CD8-positive, alpha-beta memory T cell (primary cell): ENCODE data around the gene NRIP2. TPM values are rescaled to one million over a fixed set of nuclear protein-coding genes. Genes with fewer than 3 reads are reported as not detected.
"Not testable (repeated sequence)": the region's sequence is repeated elsewhere in the genome, so short reads cannot be mapped to it uniquely, and the experiment has no call there.

Experiments
- CTCF ChIA-PET: fragments of 350-600 bp; sonication (Branson Sonifier 250); formaldehyde crosslinking; loops from one replicate; lab custom pipeline; 2021; ENCODE audit warnings: antibody characterized with exemption; lab: Charles Lee
- POLR2A ChIA-PET: fragments of 350-600 bp; sonication (Branson Sonifier 250); formaldehyde crosslinking; loops from one replicate; lab custom pipeline; 2021; ENCODE audit warnings: antibody characterized with exemption; lab: Charles Lee
- DNase-seq, 5 donors: peaks; one replicate each; pipeline versions ENCODE4 v3.0.0 to v3.0.0-alpha.2; 2020 to 2022; ENCODE audit warnings: mixed read lengths in 1 of 5
- H3K27ac ChIP-seq: one replicate; pipeline ENCODE4 v1.7.0; 2013; ENCODE audit warnings: low read depth, mild to moderate bottlenecking, low read length, moderate library complexity
- H3K27me3 ChIP-seq: 2 replicates; pipeline ENCODE4 v1.7.0; 2013; ENCODE audit warnings: low read length, mild to moderate bottlenecking; ENCODE audit not compliant: insufficient read depth, poor library complexity, severe bottlenecking
- H3K36me3 ChIP-seq: 2 replicates; pipeline ENCODE4 v1.7.0; 2013; ENCODE audit warnings: mild to moderate bottlenecking, low read length, moderate library complexity; ENCODE audit not compliant: insufficient read depth
- H3K4me1 ChIP-seq: 2 replicates; pipeline ENCODE4 v1.7.0; 2013; ENCODE audit warnings: mild to moderate bottlenecking, low read length, moderate library complexity; ENCODE audit not compliant: insufficient read depth
- H3K4me3 ChIP-seq: 2 replicates; pipeline ENCODE4 v1.7.0; 2013; ENCODE audit warnings: mild to moderate bottlenecking, low read length
- H3K9me3 ChIP-seq: 2 replicates; pipeline ENCODE4 v1.7.0; 2013; ENCODE audit warnings: mild to moderate bottlenecking, low read length
- H3K27ac Mint-ChIP-seq, 8 donors: one replicate each; pipeline ENCODE4 v1.8.0; 2020 to 2021; ENCODE audit warnings: mixed read lengths in 8 of 8, mild to moderate bottlenecking in 6 of 8, inconsistent platforms in 3 of 8, moderate library complexity in 3 of 8
- H3K27me3 Mint-ChIP-seq, 2 donors: one replicate each; pipeline ENCODE4 v1.8.0; 2020 to 2021; ENCODE audit warnings: mixed read lengths in 2 of 2, mild to moderate bottlenecking in 1 of 2, moderate library complexity in 1 of 2
- H3K36me3 Mint-ChIP-seq, 3 donors: one replicate each; pipeline ENCODE4 v1.8.0; 2020 to 2021; ENCODE audit warnings: mixed read lengths in 3 of 3, inconsistent platforms in 1 of 3, mild to moderate bottlenecking in 1 of 3
- H3K4me1 Mint-ChIP-seq, 3 donors: one replicate each; pipeline ENCODE4 v1.8.0; 2020 to 2021; ENCODE audit warnings: mixed read lengths in 3 of 3, inconsistent platforms in 1 of 3, mild to moderate bottlenecking in 1 of 3
- H3K4me3 Mint-ChIP-seq, 7 donors: one replicate each; pipeline ENCODE4 v1.8.0; 2020 to 2021; ENCODE audit warnings: mixed read lengths in 7 of 7, mild to moderate bottlenecking in 6 of 7, moderate library complexity in 4 of 7, inconsistent platforms in 2 of 7
- H3K9me3 Mint-ChIP-seq, 5 donors: one replicate each; pipeline ENCODE4 v1.8.0; 2020 to 2022; ENCODE audit warnings: mixed read lengths in 5 of 5, mild to moderate bottlenecking in 3 of 5, moderate library complexity in 2 of 5, inconsistent platforms in 1 of 5
- polyA plus RNA-seq: library from polyadenylated mRNA; unstranded; fragments of 300-500 nt; fragmentation: Illumina TruSeq; gene quantifications from one replicate; pipeline ENCODE4 v1.2.3, GENCODE V29; 2021
- total RNA-seq, 2 experiments: library from RNA; stranded (reverse); gene quantifications; one replicate each; pipeline ENCODE4 v1.2.3, GENCODE V29; 2021

Gene NRIP2
- total and polyA plus RNA-seq, 3 experiments from 2014 or later = 0.82 TPM; not detected in 2

- H3K4me1 Mint-ChIP-seq = peaks cover 5 to 10% (median 8%) of the 10 kb centered on the region in 3 donors
- H3K36me3 Mint-ChIP-seq = peaks cover 0 to 8% (median 0%) of the 10 kb centered on the region in 3 donors
- Histone ChIP-seq H3K27ac (no peak overlapping the region), H3K27me3 (no peaks in the 10 kb centered on the region), H3K4me1 (no peaks in the 10 kb centered on the region), H3K36me3 (no peaks in the 10 kb centered on the region), H3K4me3 (no peak overlapping the region), H3K9me3 (no peaks in the 10 kb centered on the region)
- H3K9me3 Mint-ChIP-seq = no peaks in the 10 kb centered on the region
- ChIA-PET POLR2A (interaction anchor here (0.7 kb wide), 1 partner anchor 68 kb away, joined by 3 read pairs; no protein-coding TSS in a partner anchor), CTCF (no interaction called here)
- no peak overlapping the region for H3K4me3 Mint-ChIP-seq
- DNase-seq = no peak
- H3K27ac Mint-ChIP-seq = peak overlapping the region in 1 of 8 donors; percentile 68
- no peaks in the 10 kb centered on the region for H3K27me3 Mint-ChIP-seq
These were observed 29.4 kb upstream of the NRIP2 start for GRCh38 chr12:2864198-2864597.

- POLR2A ChIA-PET = interaction anchor here (0.7 kb wide), 1 partner anchor 68 kb away, joined by 3 read pairs; no protein-coding TSS in a partner anchor
- H3K27ac ChIP-seq, H3K27me3 ChIP-seq, H3K4me3 Mint-ChIP-seq, H3K4me1 Mint-ChIP-seq, CTCF ChIA-PET, H3K9me3 ChIP-seq, DNase-seq, H3K4me1 ChIP-seq, H3K9me3 Mint-ChIP-seq, H3K36me3 ChIP-seq, H3K27me3 Mint-ChIP-seq, H3K4me3 ChIP-seq, H3K27ac Mint-ChIP-seq: not testable (repeated sequence)
- peaks cover 0 to 14% (median 0%) of the 10 kb centered on the region in 3 donors for H3K36me3 Mint-ChIP-seq
These were observed 28.6 kb upstream of the NRIP2 start for GRCh38 chr12:2863402-2863801.

- Histone ChIP-seq H3K27ac (no peak overlapping the region), H3K27me3 (no peaks in the 10 kb centered on the region), H3K4me3 (no peak overlapping the region), H3K4me1 (no peaks in the 10 kb centered on the region), H3K36me3 (no peaks in the 10 kb centered on the region), H3K9me3 (no peaks in the 10 kb centered on the region)
- ChIA-PET POLR2A (no interaction called here), CTCF (no interaction called here)
- Mint-ChIP-seq H3K36me3 (peaks cover 0 to 20% (median 0%) of the 10 kb centered on the region in 3 donors), H3K4me3 (no peak overlapping the region), H3K27ac (no peak overlapping the region), H3K9me3 (no peaks in the 10 kb centered on the region), H3K4me1 (peaks cover 0 to 3% (median 2%) of the 10 kb centered on the region in 3 donors), H3K27me3 (no peaks in the 10 kb centered on the region)
- DNase-seq = no peak
These were observed 28.0 kb upstream of the NRIP2 start for GRCh38 chr12:2862876-2863275.

- ChIA-PET CTCF (no interaction called here), POLR2A (no interaction called here)
- H3K4me1 Mint-ChIP-seq = no peaks in the 10 kb centered on the region
These were observed 25.3 kb upstream of the NRIP2 start for GRCh38 chr12:2860170-2860569.

GRCh38 chr12:2858944-2859421 lies 24.1 kb upstream of the NRIP2 start:
- no peaks in the 10 kb centered on the region for H3K27me3 Mint-ChIP-seq
- CTCF ChIA-PET = no interaction called here
- no peak overlapping the region for H3K4me3 Mint-ChIP-seq
- no peaks in the 10 kb centered on the region for H3K27me3 ChIP-seq
- H3K36me3 ChIP-seq = no peaks in the 10 kb centered on the region
- DNase-seq = no peak
- H3K36me3 Mint-ChIP-seq = peaks cover 0 to 47% (median 4%) of the 10 kb centered on the region in 3 donors
- no peak overlapping the region for H3K4me3 ChIP-seq
- no peaks in the 10 kb centered on the region for H3K4me1 Mint-ChIP-seq
- no peak overlapping the region for H3K27ac ChIP-seq
- POLR2A ChIA-PET = no interaction called here
- H3K9me3 Mint-ChIP-seq = no peaks in the 10 kb centered on the region
- no peaks in the 10 kb centered on the region for H3K9me3 ChIP-seq
- peak overlapping the region in 1 of 8 donors; percentile 43 for H3K27ac Mint-ChIP-seq
- no peaks in the 10 kb centered on the region for H3K4me1 ChIP-seq

More at GRCh38 chr12:2860170-2860569, 25.3 kb upstream of the NRIP2 start:
- peaks cover 0 to 41% (median 4%) of the 10 kb centered on the region in 3 donors for H3K36me3 Mint-ChIP-seq
- H3K9me3 Mint-ChIP-seq = no peaks in the 10 kb centered on the region
- no peaks in the 10 kb centered on the region for H3K9me3 ChIP-seq
- no peaks in the 10 kb centered on the region for H3K36me3 ChIP-seq
- DNase-seq = no peak
- no peak overlapping the region for H3K4me3 ChIP-seq
- no peak overlapping the region for H3K27ac ChIP-seq
- H3K4me3 Mint-ChIP-seq = no peak overlapping the region
- H3K27ac Mint-ChIP-seq = peak overlapping the region in 2 of 8 donors; percentile 20 to 71
- H3K27me3 ChIP-seq = no peaks in the 10 kb centered on the region
- H3K4me1 ChIP-seq = no peaks in the 10 kb centered on the region
- no peaks in the 10 kb centered on the region for H3K27me3 Mint-ChIP-seq

GRCh38 chr12:2858334-2858733 lies 23.5 kb upstream of the NRIP2 start:
- no peak overlapping the region for H3K4me3 ChIP-seq
- H3K9me3 ChIP-seq = no peaks in the 10 kb centered on the region
- H3K4me1 Mint-ChIP-seq = no peaks in the 10 kb centered on the region
- no peaks in the 10 kb centered on the region for H3K36me3 ChIP-seq
- H3K27ac Mint-ChIP-seq = peak overlapping the region in 3 of 8 donors; percentile 9 to 91 (median 15)
- H3K27me3 ChIP-seq = no peaks in the 10 kb centered on the region
- no peak overlapping the region for H3K4me3 Mint-ChIP-seq
- POLR2A ChIA-PET = no interaction called here
- no peaks in the 10 kb centered on the region for H3K4me1 ChIP-seq
- H3K27me3 Mint-ChIP-seq = no peaks in the 10 kb centered on the region
- no peak overlapping the region for H3K27ac ChIP-seq
- CTCF ChIA-PET = no interaction called here
- peaks cover 0 to 48% (median 4%) of the 10 kb centered on the region in 3 donors for H3K36me3 Mint-ChIP-seq
- H3K9me3 Mint-ChIP-seq = no peaks in the 10 kb centered on the region
- no peak for DNase-seq

GRCh38 chr12:2857576-2857975 lies 22.7 kb upstream of the NRIP2 start:
- no peaks in the 10 kb centered on the region for H3K4me1 Mint-ChIP-seq
- no peaks in the 10 kb centered on the region for H3K36me3 ChIP-seq
- H3K4me3 Mint-ChIP-seq = no peak overlapping the region
- DNase-seq = no peak
- no peak overlapping the region for H3K4me3 ChIP-seq
- H3K27me3 Mint-ChIP-seq = no peaks in the 10 kb centered on the region
- H3K27ac Mint-ChIP-seq = peak overlapping the region in 1 of 8 donors; percentile 17
- ChIA-PET CTCF (interaction anchor here (0.9 kb wide), 1 partner anchor 18 kb away, joined by 3 read pairs; no protein-coding TSS in a partner anchor), POLR2A (no interaction called here)
- H3K36me3 Mint-ChIP-seq = peaks cover 0 to 50% (median 4%) of the 10 kb centered on the region in 3 donors
- no peaks in the 10 kb centered on the region for H3K9me3 Mint-ChIP-seq
- H3K4me1 ChIP-seq = no peaks in the 10 kb centered on the region
- H3K27me3 ChIP-seq = no peaks in the 10 kb centered on the region
- no peak overlapping the region for H3K27ac ChIP-seq
- no peaks in the 10 kb centered on the region for H3K9me3 ChIP-seq

- Histone ChIP-seq H3K27me3 (no peaks in the 10 kb centered on the region), H3K4me1 (no peaks in the 10 kb centered on the region), H3K27ac (no peak within 1 kb of the TSS), H3K4me3 (no peak within 1 kb of the TSS), H3K9me3 (no peaks in the 10 kb centered on the region), H3K36me3 (no peaks in the 10 kb centered on the region)
- CTCF ChIA-PET = interaction anchor here (0.9 kb wide), 1 partner anchor 19 kb away, joined by 3 read pairs; no protein-coding TSS in a partner anchor
- POLR2A ChIA-PET = no interaction called here
- DNase-seq = no peak
- H3K4me3 Mint-ChIP-seq = no peak within 1 kb of the TSS
- H3K27me3 Mint-ChIP-seq = no peaks in the 10 kb centered on the region
- no peaks in the 10 kb centered on the region for H3K4me1 Mint-ChIP-seq
- peak within 1 kb of the TSS in 5 of 8 donors; percentile 23 to 63 (median 32) for H3K27ac Mint-ChIP-seq
- no peaks in the 10 kb centered on the region for H3K9me3 Mint-ChIP-seq
- peaks cover 0 to 52% (median 5%) of the 10 kb centered on the region in 3 donors for H3K36me3 Mint-ChIP-seq
These were observed 22.2 kb upstream of the NRIP2 start, which contains the start of gene TEX52 for GRCh38 chr12:2857021-2857431. TEX52 (minus strand) TSS chr12:2857039; CDS start chr12:2857026, 13 bp downstream.
